Prostate gland (tissue), 2 donors: ENCODE results near the gene TSC22D3.

Experiments used
- POLR2A ChIP-seq: fragments of 450-650 bp; IDR thresholded peaks from one replicate; pipeline ENCODE4 v1.6.1; 2016; ENCODE audit warnings: antibody characterized with exemption, mild to moderate bottlenecking
- TF ChIP-seq, protein P1 (sequence below), 4 experiments: fragments of 200-600 bp in 2 of 4; fragments of 450-650 bp in 2 of 4; sonication (generic) in 2 of 4; IDR thresholded peaks; 1 replicate in 3 of 4; 2 replicates in 1 of 4; pipeline ENCODE4 v1.5.1; 2016 to 2019; ENCODE audit warnings: antibody characterized with exemption in 4 of 4, mild to moderate bottlenecking in 2 of 4, moderate library complexity in 2 of 4

GRCh38 chrX:107724653-107725052 is 50.9 kb downstream of the TSC22D3 start:
- TF ChIP-seq, protein P1, sequence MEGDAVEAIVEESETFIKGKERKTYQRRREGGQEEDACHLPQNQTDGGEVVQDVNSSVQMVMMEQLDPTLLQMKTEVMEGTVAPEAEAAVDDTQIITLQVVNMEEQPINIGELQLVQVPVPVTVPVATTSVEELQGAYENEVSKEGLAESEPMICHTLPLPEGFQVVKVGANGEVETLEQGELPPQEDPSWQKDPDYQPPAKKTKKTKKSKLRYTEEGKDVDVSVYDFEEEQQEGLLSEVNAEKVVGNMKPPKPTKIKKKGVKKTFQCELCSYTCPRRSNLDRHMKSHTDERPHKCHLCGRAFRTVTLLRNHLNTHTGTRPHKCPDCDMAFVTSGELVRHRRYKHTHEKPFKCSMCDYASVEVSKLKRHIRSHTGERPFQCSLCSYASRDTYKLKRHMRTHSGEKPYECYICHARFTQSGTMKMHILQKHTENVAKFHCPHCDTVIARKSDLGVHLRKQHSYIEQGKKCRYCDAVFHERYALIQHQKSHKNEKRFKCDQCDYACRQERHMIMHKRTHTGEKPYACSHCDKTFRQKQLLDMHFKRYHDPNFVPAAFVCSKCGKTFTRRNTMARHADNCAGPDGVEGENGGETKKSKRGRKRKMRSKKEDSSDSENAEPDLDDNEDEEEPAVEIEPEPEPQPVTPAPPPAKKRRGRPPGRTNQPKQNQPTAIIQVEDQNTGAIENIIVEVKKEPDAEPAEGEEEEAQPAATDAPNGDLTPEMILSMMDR (IDR thresholded peaks at IDR 0.05) = no peak
- TF ChIP-seq POLR2A = no peak
